ENCODE data around the gene GOLPH3. TPM values are rescaled to one million over a fixed set of nuclear protein-coding genes. Genes with fewer than 3 reads are reported as not detected.
A peak's percentile ranks its signal among the peaks of the same experiment; 100 is the strongest.
"Not testable (repeated sequence)": the region's sequence is repeated elsewhere in the genome, so short reads cannot be mapped to it uniquely, and the experiment has no call there.

Gene GOLPH3
- total RNA-seq, result 85.4 and 92.7 TPM in 2 replicates

GRCh38 chr5:32174011-32174870, at the start of gene GOLPH3:
Gene GOLPH3, minus strand, starts transcription at chr5:32174319. Its CDS starts 285 bp downstream, at chr5:32174034.
- intact Hi-C loops (cut with micrococcal nuclease), result loop anchor here (1.0 to 5.0 kb wide), 6 partner anchors 35 to 271 kb away; partner anchors contain the start of gene ZFR
- Mint-ChIP-seq H3K4me3 (peak within 1 kb of the TSS; percentile 95), H3K4me1 (peaks cover 32% of the 10 kb centered on the region), H3K36me3 (ENCODE audit: low read depth) (peaks cover 38% of the 10 kb centered on the region), H3K9me3 (no peaks in the 10 kb centered on the region), H3K27ac (peak within 1 kb of the TSS; percentile 98), H3K27me3 (no peaks in the 10 kb centered on the region)
- DNase-seq, result peak; percentile 98

- no peaks in the 10 kb centered on the region for H3K4me1 Mint-ChIP-seq
- no peaks in the 10 kb centered on the region for H3K27me3 Mint-ChIP-seq
- H3K9me3 Mint-ChIP-seq, result no peaks in the 10 kb centered on the region
- H3K4me3 Mint-ChIP-seq, result no peak overlapping the region
- no peaks in the 10 kb centered on the region for H3K36me3 Mint-ChIP-seq (ENCODE audit: low read depth)
- DNase-seq, result no peak
- no peak overlapping the region for H3K27ac Mint-ChIP-seq
- intact Hi-C loops (cut with micrococcal nuclease), result no loop called here
Measured at GRCh38 chr5:32222723-32223470, 48.8 kb upstream of the GOLPH3 start.

- no peak overlapping the region for H3K4me3 Mint-ChIP-seq
- H3K4me1 Mint-ChIP-seq, result peaks cover 5% of the 10 kb centered on the region
- peaks cover 3% of the 10 kb centered on the region for H3K9me3 Mint-ChIP-seq
- no peak for DNase-seq
- H3K27me3 Mint-ChIP-seq, result no peaks in the 10 kb centered on the region
- H3K36me3 Mint-ChIP-seq (ENCODE audit: low read depth), result peaks cover 1% of the 10 kb centered on the region
- H3K27ac Mint-ChIP-seq, result no peak overlapping the region
- intact Hi-C loops (cut with micrococcal nuclease), result no loop called here
Measured at GRCh38 chr5:32217886-32218396, 43.8 kb upstream of the GOLPH3 start.

- not testable (repeated sequence) for H3K4me3 Mint-ChIP-seq; H3K27ac Mint-ChIP-seq; H3K9me3 Mint-ChIP-seq; H3K36me3 Mint-ChIP-seq (ENCODE audit: low read depth); H3K27me3 Mint-ChIP-seq; DNase-seq
- H3K4me1 Mint-ChIP-seq, result peaks cover 18% of the 10 kb centered on the region
- intact Hi-C loops (cut with micrococcal nuclease), result loop anchor here (5.0 kb wide), 2 partner anchors 228 to 318 kb away; partner anchors contain the start of gene ZFR
Measured at GRCh38 chr5:32214344-32214743, 40.2 kb upstream of the GOLPH3 start.

GRCh38 chr5:32210151-32210550, 36.0 kb upstream of the GOLPH3 start:
- Mint-ChIP-seq H3K4me1 (peaks cover 22% of the 10 kb centered on the region), H3K27ac (peak overlapping the region; percentile 91), H3K4me3 (peak overlapping the region; percentile 23), H3K36me3 (ENCODE audit: low read depth) (peaks cover 4% of the 10 kb centered on the region), H3K9me3 (peaks cover 3% of the 10 kb centered on the region), H3K27me3 (no peaks in the 10 kb centered on the region)
- intact Hi-C loops (cut with micrococcal nuclease), result loop anchor here (2.0 to 5.0 kb wide), 3 partner anchors 71 to 322 kb away; partner anchors contain the start of gene ZFR
- no peak for DNase-seq

- intact Hi-C loops (cut with micrococcal nuclease); H3K9me3 Mint-ChIP-seq; H3K36me3 Mint-ChIP-seq (ENCODE audit: low read depth); H3K27ac Mint-ChIP-seq; H3K4me3 Mint-ChIP-seq; H3K27me3 Mint-ChIP-seq; DNase-seq: not testable (repeated sequence)
- H3K4me1 Mint-ChIP-seq, result peaks cover 17% of the 10 kb centered on the region
Measured at GRCh38 chr5:32208837-32209236, 34.7 kb upstream of the GOLPH3 start.

GRCh38 chr5:32207355-32207634, 33.2 kb upstream of the GOLPH3 start:
- intact Hi-C loops (cut with micrococcal nuclease), result no loop called here
- no peaks in the 10 kb centered on the region for H3K27me3 Mint-ChIP-seq
- peaks cover 18% of the 10 kb centered on the region for H3K4me1 Mint-ChIP-seq
- H3K36me3 Mint-ChIP-seq (ENCODE audit: low read depth), result peaks cover 2% of the 10 kb centered on the region
- no peak for DNase-seq
- H3K4me3 Mint-ChIP-seq, result no peak overlapping the region
- H3K9me3 Mint-ChIP-seq, result no peaks in the 10 kb centered on the region
- no peak overlapping the region for H3K27ac Mint-ChIP-seq

GRCh38 chr5:32206509-32207354, 32.6 kb upstream of the GOLPH3 start:
- peaks cover 17% of the 10 kb centered on the region for H3K4me1 Mint-ChIP-seq
- no peaks in the 10 kb centered on the region for H3K9me3 Mint-ChIP-seq
- H3K4me3 Mint-ChIP-seq, result no peak overlapping the region
- intact Hi-C loops (cut with micrococcal nuclease), result no loop called here
- H3K27me3 Mint-ChIP-seq, result no peaks in the 10 kb centered on the region
- DNase-seq, result no peak
- H3K27ac Mint-ChIP-seq, result peak overlapping the region; percentile 62
- peaks cover 2% of the 10 kb centered on the region for H3K36me3 Mint-ChIP-seq (ENCODE audit: low read depth)

GRCh38 chr5:32206053-32206452, 31.9 kb upstream of the GOLPH3 start:
- no peak overlapping the region for H3K4me3 Mint-ChIP-seq
- H3K36me3 Mint-ChIP-seq (ENCODE audit: low read depth), result peaks cover 2% of the 10 kb centered on the region
- intact Hi-C loops (cut with micrococcal nuclease), result no loop called here
- no peaks in the 10 kb centered on the region for H3K27me3 Mint-ChIP-seq
- H3K4me1 Mint-ChIP-seq, result peaks cover 14% of the 10 kb centered on the region
- no peak for DNase-seq
- H3K27ac Mint-ChIP-seq, result no peak overlapping the region
- H3K9me3 Mint-ChIP-seq, result no peaks in the 10 kb centered on the region

- Mint-ChIP-seq H3K4me1 (peaks cover 8% of the 10 kb centered on the region), H3K27me3 (peaks cover 2% of the 10 kb centered on the region), H3K27ac (no peak overlapping the region), H3K4me3 (no peak overlapping the region), H3K36me3 (ENCODE audit: low read depth) (no peaks in the 10 kb centered on the region), H3K9me3 (no peaks in the 10 kb centered on the region)
- no peak for DNase-seq
- intact Hi-C loops (cut with micrococcal nuclease), result no loop called here
Measured at GRCh38 chr5:32202394-32202793, 28.3 kb upstream of the GOLPH3 start.

GRCh38 chr5:32201122-32201753, 27.1 kb upstream of the GOLPH3 start:
- H3K9me3 Mint-ChIP-seq, result no peaks in the 10 kb centered on the region
- intact Hi-C loops (cut with micrococcal nuclease), result no loop called here
- no peaks in the 10 kb centered on the region for H3K36me3 Mint-ChIP-seq (ENCODE audit: low read depth)
- no peak overlapping the region for H3K4me3 Mint-ChIP-seq
- DNase-seq, result no peak
- H3K27me3 Mint-ChIP-seq, result peaks cover 5% of the 10 kb centered on the region
- peaks cover 4% of the 10 kb centered on the region for H3K4me1 Mint-ChIP-seq
- no peak overlapping the region for H3K27ac Mint-ChIP-seq

- Mint-ChIP-seq H3K4me1 (peaks cover 6% of the 10 kb centered on the region), H3K36me3 (ENCODE audit: low read depth) (no peaks in the 10 kb centered on the region), H3K4me3 (no peak overlapping the region), H3K27ac (no peak overlapping the region), H3K27me3 (peaks cover 17% of the 10 kb centered on the region), H3K9me3 (no peaks in the 10 kb centered on the region)
- intact Hi-C loops (cut with micrococcal nuclease), result no loop called here
- no peak for DNase-seq
Measured at GRCh38 chr5:32197032-32197431, 22.9 kb upstream of the GOLPH3 start.

- intact Hi-C loops (cut with micrococcal nuclease), result no loop called here
- Mint-ChIP-seq H3K27ac (no peak overlapping the region), H3K4me1 (peaks cover 6% of the 10 kb centered on the region), H3K27me3 (peaks cover 17% of the 10 kb centered on the region), H3K9me3 (no peaks in the 10 kb centered on the region), H3K36me3 (ENCODE audit: low read depth) (no peaks in the 10 kb centered on the region), H3K4me3 (no peak overlapping the region)
- DNase-seq, result no peak
Measured at GRCh38 chr5:32195265-32195664, 21.1 kb upstream of the GOLPH3 start.

Measured in activated CD4-positive, alpha-beta T cell treated with anti-CD3 and anti-CD28 coated beads, Interleukin-2, amount 10 ng/mL, durations not matched to agents 24 days and 14 days (primary cell).